GM19324 (cell line): ENCODE data around the gene PMP22.

Experiments used
- ATAC-seq: cut with Tn5 transposase; IDR thresholded peaks from one replicate; pipeline ENCODE4 v1.9.1; 2021; ENCODE audit warnings: mild to moderate bottlenecking, moderate library complexity; ENCODE audit not compliant: unreplicated experiment, low FRiP score

Gene PMP22

DNA sequence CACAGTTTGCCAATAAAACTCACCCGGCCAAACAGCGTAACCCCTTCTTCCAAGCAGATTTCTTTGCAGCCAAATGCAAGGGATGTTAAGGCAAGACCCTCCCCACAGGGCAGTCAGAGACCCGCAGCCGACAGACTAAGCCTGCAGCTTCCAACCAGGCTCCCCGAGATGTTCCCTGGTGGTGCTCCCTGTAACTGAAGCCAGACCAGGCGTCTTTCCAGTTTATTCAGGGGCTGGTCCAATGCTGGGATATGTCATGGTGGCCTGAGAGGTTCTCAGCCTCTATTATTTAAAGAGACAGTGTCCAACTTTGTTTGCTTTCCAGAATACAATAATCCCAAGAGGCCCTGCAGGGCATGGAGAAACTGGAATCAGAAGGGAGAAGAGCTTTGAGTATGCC, at the start of gene PMP22:
PMP22 (minus strand) TSS at position 196 of the 400 bp plus-strand sequence. CDS start 4,599 bp downstream, outside the sequence.
- no peak for ATAC-seq

DNA sequence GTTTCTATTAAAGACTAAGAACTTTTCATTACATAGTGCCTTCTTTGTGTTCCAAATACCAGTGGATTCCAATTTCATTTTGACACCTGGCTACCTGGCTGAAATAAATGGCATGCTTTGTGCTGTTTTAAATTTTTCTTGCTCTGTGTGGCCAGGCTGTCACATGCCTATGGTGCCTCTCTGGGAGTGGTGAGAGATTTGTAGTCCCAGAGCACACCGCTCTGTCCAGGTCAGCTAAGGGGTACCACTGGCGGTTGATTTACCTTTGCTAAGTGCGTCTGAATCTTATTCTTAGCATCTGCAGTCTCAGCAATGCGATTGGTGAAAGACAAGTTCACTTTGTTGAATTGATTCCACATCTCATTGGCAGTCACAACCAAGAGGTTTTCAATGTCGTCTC, 46.9 kb upstream of the PMP22 start:
- no peak for ATAC-seq

DNA sequence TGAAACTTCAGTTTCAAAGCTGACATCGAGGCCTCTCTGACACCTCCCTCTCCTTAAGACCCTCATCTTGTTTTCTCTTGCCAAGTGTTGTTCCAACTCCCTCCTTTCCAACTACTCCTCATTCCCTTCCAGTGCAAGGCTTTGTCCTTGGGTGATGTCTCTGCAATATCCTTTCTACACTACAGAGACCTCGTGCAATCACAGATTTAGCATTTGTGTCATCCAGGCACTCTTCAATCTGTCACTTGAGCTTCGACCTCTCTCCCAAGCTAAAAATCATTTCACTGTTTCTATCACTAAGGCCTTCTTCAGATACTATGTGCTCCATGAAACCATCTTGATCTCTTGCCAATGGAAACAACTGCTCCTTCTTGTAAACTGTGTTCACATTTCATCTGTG, 44.7 kb upstream of the PMP22 start:
- no peak for ATAC-seq

DNA sequence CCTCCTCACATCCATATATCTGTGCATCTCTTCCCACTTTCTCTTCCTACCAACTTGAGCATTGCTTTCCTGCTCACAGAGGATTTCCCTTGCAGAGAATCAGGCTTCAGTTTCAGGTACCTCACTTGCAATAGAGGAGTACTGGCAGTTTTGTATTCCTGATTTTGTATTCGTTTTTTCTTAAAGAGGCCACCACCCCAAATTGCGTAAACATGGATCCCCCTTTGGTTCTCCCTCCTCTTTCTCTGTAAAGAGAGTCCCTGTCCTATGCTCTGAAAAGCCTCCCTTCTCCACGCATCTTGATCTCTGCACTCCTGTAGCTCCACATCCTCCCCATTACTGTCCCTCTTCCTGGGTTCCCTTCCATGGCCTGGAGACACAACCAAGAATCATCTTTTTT, 44.1 kb upstream of the PMP22 start:
- ATAC-seq: no peak

DNA sequence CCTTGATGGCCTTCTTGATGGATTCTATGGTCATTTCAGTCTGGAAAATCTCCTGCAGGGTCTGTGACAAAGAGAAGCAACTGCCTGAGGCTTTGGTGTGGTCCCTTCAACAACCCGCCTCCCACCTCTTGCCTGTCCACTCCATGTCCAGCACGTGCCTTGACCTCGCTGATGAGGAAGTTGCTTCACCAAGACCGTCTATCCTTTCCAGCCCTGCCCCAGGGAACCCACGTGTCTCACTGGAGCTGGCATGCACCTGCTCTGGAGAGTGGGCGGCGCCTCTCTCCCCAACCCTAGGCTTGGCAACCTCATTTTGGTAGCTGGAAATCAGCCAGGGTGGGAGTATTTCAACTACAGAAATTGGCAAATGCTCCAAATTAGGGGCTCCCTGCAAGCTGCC, 43.6 kb upstream of the PMP22 start:
- no peak for ATAC-seq

DNA sequence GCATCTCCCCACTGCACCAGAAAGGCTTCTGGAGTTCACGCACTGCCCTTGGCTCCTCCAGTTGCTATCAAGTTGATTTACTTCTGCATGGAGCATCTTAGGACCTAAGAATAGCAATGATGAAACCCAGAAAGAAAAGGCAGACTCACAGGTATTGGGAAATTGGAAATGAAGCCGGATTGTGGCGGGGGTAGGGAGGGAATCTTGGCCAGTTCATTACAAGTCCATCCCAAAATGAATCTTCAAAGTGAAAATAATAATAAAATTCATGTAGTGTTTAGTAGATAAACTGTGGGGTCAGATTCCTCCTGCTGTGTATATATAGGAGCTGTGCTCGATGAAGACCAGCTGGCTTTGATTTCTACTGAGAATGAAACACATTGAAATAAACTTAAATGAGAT, 42.6 kb upstream of the PMP22 start:
- ATAC-seq: no peak

DNA sequence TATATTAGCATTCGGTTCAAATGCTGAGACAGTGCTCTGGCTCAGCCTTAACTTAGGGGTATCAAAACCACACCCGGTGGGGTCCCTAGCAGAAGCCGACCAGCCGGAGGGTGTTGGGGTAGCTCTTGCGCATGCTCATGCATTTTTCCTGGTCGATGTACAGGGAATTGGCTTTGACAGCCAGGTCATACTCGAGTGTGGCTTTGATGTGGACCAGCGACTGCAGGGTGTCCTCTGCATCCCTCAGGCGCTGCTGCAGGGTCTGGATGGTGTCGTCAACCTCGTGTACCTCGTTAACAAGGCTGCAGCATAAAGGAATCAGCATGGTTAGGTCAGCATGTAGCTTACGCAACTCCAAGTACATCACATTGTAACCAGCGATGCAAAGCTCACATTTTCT, 38.7 kb upstream of the PMP22 start:
- no peak for ATAC-seq

DNA sequence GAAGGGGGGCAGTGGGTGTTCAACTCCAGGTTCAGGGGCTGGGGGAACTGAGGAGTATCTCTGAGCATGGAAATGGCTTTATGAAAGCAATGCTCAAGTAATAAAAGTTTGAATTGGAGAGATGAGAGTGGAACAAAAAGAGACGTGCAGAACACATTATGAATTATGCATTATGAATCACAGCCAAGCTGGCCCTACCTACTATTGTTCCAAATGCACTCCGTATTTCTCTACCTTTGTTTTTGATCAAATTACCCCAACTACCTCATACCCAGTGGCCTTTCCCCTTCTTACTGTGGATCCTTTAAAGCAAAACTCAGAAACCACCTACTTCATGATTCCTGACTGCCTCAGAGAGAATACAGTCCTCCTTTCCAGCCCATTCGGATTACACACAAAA, 38.1 kb upstream of the PMP22 start:
- ATAC-seq: no peak

DNA sequence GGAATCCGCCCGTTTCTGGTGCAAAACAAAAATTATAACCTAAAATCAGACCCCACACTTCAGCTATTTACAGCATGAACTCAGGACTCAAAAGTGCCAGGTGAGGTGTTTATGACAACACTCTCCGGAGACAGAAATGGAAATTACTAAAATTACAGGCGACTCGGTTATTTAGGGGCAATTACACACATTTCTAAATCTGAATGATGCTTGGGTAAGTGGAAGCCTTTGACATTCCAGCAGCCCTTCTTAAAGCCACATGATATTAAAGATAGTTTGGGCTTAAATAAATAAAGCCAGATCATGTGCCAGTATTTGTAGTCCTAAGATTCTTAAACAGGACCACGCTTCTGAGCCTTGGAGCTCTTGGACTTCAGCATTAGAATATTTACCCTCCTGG, 36.7 kb upstream of the PMP22 start:
- ATAC-seq: no peak

DNA sequence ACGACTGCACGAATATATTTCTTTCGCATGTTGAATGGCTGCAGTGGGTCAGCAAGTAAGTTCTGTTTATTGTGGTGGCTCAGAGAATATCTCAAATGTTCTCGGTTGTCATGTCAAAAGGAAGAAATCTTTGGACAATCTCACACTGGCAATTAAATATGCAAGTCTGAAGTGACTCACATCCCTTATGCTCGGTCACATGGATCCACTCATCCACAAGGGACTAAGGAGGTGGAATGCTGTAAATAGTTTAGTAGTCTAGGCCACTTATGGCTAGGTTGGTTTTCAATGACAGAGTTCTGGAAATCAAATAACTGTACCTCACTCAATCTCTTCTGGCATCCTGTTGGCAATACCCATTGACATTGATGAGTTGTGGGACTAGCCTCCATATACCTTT, 33.0 kb upstream of the PMP22 start:
- ATAC-seq: no peak

DNA sequence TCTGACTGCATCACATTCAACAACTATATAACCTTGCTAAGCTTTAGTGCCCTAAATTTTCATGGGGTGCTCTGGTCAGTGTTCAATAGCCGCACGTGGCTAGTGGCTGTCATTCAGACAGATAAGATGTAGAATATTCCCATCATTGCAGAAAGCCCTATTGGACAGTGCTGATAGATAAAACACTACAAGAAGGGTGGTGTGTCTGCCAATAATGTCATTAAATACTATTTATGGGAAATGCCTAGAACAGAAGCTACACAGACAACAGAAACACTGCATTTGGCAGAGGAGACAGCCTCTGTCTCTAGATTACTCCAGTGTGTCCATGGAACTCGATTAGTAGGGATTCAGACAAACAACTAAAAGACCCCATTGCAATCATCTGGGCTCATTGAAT, 28.4 kb upstream of the PMP22 start:
- no peak for ATAC-seq

DNA sequence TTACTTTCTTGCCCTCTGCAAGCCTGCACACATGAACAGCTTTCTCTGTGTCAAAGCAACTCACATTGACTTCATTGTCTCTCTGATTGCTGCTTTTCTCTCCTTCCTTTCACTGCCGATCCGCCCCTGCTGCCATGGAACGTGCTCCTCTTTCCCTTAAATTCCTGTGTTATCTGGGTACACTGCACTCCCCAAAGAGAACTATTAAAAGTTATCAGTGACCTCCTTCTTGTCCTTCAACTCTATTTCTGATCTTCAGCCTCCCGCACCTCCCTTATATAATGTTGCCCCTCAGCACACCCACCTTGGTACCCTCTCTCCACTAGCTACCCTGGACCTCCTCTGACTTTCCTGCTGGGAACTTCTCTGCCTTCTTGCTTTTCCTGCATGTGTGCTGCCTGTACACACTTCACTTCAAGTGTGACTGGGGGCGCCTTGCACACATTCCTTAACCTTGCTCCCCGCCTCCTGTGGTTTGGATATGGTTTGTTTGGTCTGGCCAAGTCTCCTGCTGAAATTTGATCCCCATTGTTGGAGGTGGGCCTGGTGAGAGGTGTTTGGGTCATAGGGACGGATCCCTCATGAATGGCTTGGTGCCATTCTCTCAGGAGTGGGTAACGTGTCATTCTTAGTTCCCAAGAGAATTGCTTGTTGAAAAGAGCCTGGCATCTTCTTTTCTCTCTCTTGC, 26.7 kb upstream of the PMP22 start:
- no peak for ATAC-seq

DNA sequence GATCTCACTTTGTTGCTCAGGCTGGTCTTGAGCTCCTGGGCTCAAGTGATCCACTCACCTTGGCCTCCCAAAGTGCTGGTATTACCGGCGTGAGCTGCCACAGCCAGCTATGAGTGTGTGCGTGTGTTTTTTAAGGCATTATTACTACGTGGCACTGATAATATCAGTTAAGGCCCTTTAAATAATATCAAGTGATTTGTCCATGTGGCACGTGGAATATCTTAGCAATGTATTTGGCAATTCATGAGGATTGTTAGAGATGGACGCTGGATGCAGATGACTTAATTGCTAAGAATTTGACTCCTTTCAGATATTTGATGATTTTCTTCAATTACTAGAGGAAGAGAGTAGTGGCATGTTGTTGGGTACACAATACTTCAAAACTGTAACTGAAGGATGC, 25.5 kb upstream of the PMP22 start:
- ATAC-seq: no peak

DNA sequence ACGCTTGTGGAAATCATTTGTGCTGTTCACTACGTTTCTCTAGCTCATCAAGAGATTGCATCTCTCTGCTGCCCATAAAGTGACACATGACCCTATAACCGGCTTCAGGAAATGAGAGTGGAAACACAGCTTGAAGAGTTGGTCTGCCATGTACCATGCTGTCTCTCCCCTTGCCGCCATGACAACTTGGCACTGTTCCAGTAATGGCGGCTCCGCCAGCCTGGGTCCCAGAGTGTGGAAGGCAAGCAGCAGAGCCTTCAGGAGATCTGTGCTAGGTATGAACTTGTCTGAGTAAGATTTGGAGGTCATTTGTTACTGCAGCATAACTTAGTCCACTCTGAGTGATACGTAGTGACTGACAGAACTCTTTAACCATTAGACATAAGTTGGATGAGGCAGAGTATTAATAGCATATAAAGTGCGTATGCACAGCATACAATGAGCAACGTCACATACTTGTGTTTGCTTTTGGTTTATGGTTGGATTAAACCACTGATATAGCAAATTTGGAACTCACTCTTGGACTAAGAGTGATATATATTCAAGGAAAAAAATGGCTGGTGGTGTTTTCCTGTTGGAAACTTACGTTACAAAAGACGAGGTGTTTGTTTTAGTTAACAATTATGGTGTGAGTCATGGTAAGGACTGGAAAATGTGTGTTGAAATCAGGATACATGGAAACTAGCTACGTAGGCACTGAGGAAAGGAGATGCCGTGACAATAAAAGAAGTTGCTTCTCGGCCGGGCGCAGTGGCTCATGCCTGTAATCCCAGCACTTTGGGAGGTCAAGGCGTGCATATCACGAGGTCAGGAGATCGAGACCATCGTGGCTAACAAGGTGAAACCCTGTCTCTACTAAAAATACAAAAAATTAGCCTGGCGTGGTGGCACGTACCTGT, 24.4 kb upstream of the PMP22 start:
- no peak for ATAC-seq

DNA sequence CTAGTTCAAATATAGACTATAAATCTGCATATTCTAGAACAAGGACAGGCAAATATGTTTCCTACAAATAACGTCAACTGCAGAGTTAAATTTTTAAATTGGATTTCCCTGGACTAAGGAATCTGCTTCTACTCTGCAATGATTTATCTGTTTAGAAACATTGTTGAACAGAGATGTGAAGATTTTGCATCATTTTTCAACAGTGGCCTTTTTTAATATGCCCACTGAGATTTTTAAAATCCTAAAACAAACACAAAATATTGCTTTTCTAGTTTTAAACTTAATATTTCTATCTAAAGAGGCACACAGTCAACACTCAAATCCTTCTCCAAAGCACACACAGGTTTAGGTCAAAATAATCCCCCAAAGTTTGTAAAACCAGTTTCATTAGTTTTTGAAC, 23.7 kb upstream of the PMP22 start:
- ATAC-seq: no peak

DNA sequence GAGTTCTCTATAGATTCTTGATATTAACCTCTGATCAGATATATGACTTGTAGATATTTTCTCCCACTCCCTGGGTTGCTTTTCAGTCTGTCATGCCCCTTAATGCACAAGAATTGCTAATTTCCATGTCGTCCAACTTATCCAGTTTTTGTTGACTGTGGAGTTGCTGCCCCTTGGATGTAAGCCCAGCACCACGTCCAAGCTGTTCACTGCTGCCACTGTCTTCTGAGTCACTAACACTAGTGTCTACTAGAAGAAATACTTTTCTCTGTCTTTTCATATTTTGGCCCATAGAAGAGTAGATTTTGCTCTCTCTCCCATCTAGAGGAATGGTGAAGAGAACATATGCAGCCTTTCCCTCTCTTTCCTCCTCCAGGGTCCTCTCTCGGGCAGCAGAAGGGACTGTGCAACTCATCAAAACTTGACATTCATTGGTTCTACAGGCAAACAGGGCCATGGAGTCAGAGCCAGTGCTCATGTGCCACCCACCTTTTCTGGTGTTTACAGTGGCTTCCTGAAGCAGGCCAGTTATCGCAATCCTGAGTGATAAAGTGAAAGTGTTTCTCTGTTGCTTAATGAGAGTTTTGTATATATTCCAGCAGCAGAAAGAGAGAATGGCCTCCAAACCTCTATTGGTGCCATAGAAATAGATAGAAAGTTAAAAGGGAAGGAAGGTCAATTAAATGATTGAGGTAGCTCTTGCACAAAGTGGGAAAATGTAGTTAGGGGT, 22.6 kb upstream of the PMP22 start:
- no peak for ATAC-seq

DNA sequence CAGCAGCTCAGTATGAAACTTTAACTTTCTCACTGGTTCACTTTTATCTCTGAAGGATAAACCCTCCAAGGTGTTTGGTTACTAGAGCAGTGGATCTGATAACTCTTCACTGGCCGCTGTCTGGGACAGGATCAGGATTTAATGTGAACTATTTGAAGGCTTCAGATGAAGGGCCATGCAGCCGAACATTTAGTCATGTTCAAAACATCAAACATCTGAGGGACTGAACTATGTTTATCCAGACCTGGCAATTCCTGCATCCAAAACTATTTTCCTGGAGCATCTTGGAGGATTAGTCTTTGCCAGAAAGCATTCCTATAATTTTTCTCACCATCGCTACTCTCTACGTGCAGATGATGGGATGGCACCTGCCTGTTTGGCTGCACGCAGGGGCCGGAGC, 20.3 kb upstream of the PMP22 start:
- no peak for ATAC-seq

DNA sequence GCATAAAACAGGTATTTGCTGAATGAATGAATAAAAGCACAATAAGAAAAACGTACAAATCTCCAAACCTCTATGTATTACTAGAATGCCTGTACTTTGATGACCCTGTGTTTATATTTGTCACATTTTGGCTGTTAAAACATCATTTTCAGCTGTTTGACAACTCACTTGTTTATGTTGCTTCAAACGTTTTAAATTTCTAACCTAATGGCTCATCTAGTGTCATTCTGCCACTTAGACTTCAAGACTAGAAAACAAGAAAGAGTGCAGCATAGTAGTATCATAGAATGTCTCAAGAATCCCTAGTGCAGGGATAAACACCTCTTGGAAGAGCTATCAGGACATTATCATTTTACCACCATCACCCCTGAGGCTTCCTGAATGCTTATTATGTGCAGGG, 19.4 kb upstream of the PMP22 start:
- no peak for ATAC-seq

DNA sequence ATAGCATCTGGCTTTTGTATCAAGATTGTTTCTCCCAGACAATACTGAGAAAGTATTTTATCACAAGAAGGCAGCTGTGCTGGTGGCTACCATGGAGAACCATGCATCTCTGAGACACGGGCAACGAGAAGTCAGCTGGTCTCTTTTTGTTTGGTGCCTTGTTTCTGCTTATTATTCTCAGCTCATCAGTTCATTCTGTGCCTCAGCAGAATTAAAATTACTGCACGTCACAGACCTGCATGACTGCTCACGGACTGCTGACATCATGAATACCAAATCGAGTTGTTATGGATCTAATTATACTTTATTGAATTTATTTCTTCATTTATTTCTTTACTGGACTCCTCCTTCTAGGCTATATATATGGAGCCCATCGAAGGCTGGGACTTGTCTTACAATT, 19.0 kb upstream of the PMP22 start:
- no peak for ATAC-seq

DNA sequence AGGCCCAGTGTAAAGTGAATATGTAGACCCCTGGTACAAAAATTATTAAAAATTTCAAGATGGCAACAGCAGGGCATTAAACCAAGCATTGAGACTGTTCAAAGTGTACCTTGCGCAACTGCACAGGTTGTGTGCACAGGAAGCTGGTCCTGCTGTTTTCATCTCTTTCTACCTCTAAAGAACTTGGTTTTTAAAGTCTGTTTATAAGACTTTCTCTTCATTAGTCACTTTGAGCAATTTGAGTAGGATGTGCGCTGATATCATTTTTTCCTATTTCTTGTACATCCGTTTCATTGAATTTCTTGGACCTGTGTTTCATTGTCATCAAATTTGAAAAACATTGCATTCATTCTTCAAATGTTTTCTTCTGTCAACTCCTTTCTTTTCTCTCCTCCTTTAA, 16.8 kb upstream of the PMP22 start:
- ATAC-seq: no peak

DNA sequence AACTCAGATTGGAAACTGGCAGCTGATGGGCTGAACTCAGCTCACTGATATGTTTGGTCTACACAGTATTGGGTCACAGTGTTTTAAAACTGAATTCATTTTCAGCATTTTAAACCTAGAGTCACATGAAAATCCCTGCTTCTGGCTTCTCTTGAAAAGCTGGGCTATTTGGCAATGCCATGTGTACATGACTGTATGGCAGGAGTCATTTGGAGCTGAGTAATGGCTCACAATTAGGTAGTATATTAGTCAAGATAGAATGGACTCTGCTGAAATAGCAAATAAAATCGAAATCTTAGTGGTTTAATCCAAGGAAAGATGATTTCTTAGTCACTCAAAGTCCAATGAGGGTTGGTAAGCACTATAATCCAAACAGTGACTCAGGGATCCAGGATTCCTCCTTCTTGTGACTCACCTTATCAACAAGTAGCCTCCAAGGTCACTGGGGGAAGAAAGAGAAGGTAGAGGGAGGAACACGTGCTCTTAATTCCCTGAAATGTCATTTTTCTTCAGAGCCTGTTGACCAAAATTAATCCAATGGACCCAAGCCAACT, 13.9 kb upstream of the PMP22 start:
- ATAC-seq: no peak
